ENCODE data around the gene NOP56. TPM values are rescaled to one million over a fixed set of nuclear protein-coding genes. Genes with fewer than 3 reads are reported as not detected.

The NOP56 gene
- total and polyA plus RNA-seq, 2 donors (not counting 3 experiments of a cell fraction or from before 2014, with no cell fraction given) = 151 to 329 TPM

DNA sequence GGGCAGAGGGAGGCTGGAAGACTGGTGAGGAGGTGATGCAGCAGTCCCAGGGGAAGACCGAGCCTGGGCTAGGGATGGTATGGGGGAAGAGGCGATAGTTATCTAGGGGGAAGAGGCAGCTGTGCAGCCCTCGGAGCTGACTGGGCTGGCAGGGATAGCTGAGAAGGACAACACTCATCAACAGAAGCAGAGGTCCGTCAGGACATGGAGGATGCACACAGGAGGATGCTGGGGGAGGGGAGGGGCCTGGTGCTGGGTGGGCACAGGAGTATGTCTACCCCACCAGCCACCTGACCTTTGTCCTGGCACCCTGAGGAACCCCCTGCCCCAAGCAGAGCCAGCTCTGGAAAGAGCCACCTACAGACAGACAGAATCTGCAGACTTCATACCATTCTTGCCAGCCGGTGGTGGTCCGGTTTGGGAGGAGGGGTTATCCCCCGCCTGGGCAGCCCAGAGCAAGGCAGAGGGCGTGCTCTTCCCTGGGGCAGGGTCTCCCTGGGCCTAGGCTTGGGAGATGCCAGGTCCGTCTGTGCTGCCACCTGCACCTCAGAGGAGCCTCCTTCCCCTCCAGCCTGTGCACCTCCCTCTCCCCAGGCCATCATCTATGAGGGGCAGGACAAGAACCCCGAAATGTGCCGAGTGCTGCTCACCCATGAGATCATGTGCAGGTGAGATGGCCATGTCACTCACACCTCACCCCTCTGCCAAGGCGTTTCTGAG lies 55.1 kb downstream of the NOP56 start:
- no peaks in the 10 kb centered on the region for H3K79me2 ChIP-seq (ENCODE audit: control insufficient read depth, insufficient read depth, low read length)
- FAIRE-seq (no peak), DNase-seq (ENCODE audit: low read depth, low spot score) (no peak)
- dilution Hi-C loops (cut with MboI; ENCODE audit: extremely low pct_ligation_motif_present, low sequenced_read_pairs) = no loop called here
- H3K9me1 ChIP-seq (replicated peaks; ENCODE audit: control insufficient read depth, extremely low read depth, insufficient read depth, low read length) = no peaks in the 10 kb centered on the region
- H3K27ac ChIP-seq (ENCODE audit: insufficient read depth, low read depth, low read length) = no peak overlapping the region
- H2AFZ ChIP-seq (ENCODE audit: low read depth, low read length) = no peak overlapping the region
- H4K20me1 ChIP-seq (replicated peaks; ENCODE audit: control insufficient read depth, extremely low read depth, insufficient read depth, low read length) = no peaks in the 10 kb centered on the region
- H3K36me3 ChIP-seq (ENCODE audit: control insufficient read depth in 2 of 2, extremely low read depth in 1 of 2, insufficient read depth in 2 of 2, low read length in 2 of 2) = no peaks in the 10 kb centered on the region
- no peak for TF ChIP-seq FOS (IDR thresholded peaks at IDR 0.05; ENCODE audit: borderline replicate concordance, insufficient read depth, low read length)
- no peak for TF ChIP-seq MYC (IDR thresholded peaks at IDR 0.05; ENCODE audit: low read depth, low read length)
- TF ChIP-seq CTCF (IDR thresholded peaks at IDR 0.05; ENCODE audit: extremely low read depth in 1 of 2, insufficient read depth in 1 of 2, low read depth in 1 of 2, low read length in 2 of 2) = no peak
- TF ChIP-seq POLR2A (IDR thresholded peaks at IDR 0.05; ENCODE audit: low read depth, low read length) = no peak
- TF ChIP-seq POLR2AphosphoS5 (IDR thresholded peaks at IDR 0.05; ENCODE audit: insufficient read depth, low read depth, low read length) = no peak
- TF ChIP-seq JUN (IDR thresholded peaks at IDR 0.05; ENCODE audit: borderline replicate concordance, insufficient read depth, insufficient read length, low read depth) = no peak
- no peak for TF ChIP-seq EZH2 (IDR thresholded peaks at IDR 0.05; ENCODE audit: borderline replicate concordance, low read depth, low read length, severe bottlenecking)
- TF ChIP-seq MAX (IDR thresholded peaks at IDR 0.05; ENCODE audit: insufficient read depth, insufficient read length) = no peak
- no peak for TF ChIP-seq GATA2 (IDR thresholded peaks at IDR 0.05; ENCODE audit: insufficient read depth, insufficient read length, low read depth, low read length)
- ChIA-PET CTCF (interaction anchor here (1.1 kb wide), 1 partner anchor 10 kb away, joined by 3 read pairs; no protein-coding TSS in a partner anchor), POLR2A (interaction anchor here (0.9 kb wide), 1 partner anchor 15 kb away, joined by 3 read pairs; the partner anchor contains the start of gene EBF4)
- intact Hi-C loops (cut with micrococcal nuclease) = no loop called here
- H3K4me2 ChIP-seq (ENCODE audit: insufficient read depth, low read length) = no peak overlapping the region
- H3K4me1 ChIP-seq (ENCODE audit: control insufficient read depth, extremely low read depth, insufficient read depth, low read length) = no peaks in the 10 kb centered on the region
- H3K4me3 ChIP-seq (replicated peaks in 1 of 3; ENCODE audit: insufficient read depth in 1 of 3, low read depth in 1 of 3, low read length in 3 of 3) = no peak overlapping the region
- no peaks in the 10 kb centered on the region for H3K9me3 ChIP-seq (replicated peaks; ENCODE audit: control insufficient read depth, insufficient read depth, low read length)
- BruUV-seq (replicated peaks) = no TSS peak
- H3K9ac ChIP-seq (replicated peaks; ENCODE audit: extremely low read depth, insufficient read depth, low read length) = no peak overlapping the region
- H3K27me3 ChIP-seq (ENCODE audit: control insufficient read depth in 2 of 2, insufficient read depth in 2 of 2, low read length in 2 of 2) = peaks cover 3 to 10% of the 10 kb centered on the region in 2 experiments

MicroRNAs encoded within 50 kb of the gene (microRNA counts, 767-probe panel; counts per million panel counts)
- 723 counts per million, percentile 96 among the panel's probes with 10 or more counts for microRNA hsa-miR-1292

Small RNA genes within 50 kb of the gene (microRNA-seq; reads per million reads assigned to microRNA genes)
- 10.0 reads per million, percentile 25 among the genes with 10 or more reads in this experiment for gene MIR1292 (ENCODE audit: borderline number of aligned reads, borderline replicate concordance)

Small RNA genes within 50 kb of the gene (small RNA-seq; reads per million reads assigned to genes)
- not detected for gene SNORA51 (ENCODE audit: insufficient read depth, insufficient read length, low read depth, low replicate concordance)
- not detected for gene SNORD110 (ENCODE audit: insufficient read depth, insufficient read length, low read depth, low replicate concordance)
- gene SNORD56 (ENCODE audit: insufficient read depth, insufficient read length, low read depth, low replicate concordance) = not detected
- not detected for gene SNORD57 (ENCODE audit: insufficient read depth, insufficient read length, low read depth, low replicate concordance)
- not detected for gene SNORD86 (ENCODE audit: insufficient read depth, insufficient read length, low read depth, low replicate concordance)

Other genes with a start within 250 kb of the NOP56 start
- gene SNRPB, start 181.8 kb upstream of the NOP56 start, total RNA-seq = 296 and 323 TPM in 2 replicates
- gene SNRPB, start 181.8 kb upstream of the NOP56 start, polyA plus RNA-seq = 340 and 357 TPM in 2 replicates
- gene ZNF343, start 143.7 kb upstream of the NOP56 start, total RNA-seq = 7.9 and 9.2 TPM in 2 replicates
- gene ZNF343, start 143.7 kb upstream of the NOP56 start, polyA plus RNA-seq = 4.7 and 5.0 TPM in 2 replicates
- gene TMC2, start 116.1 kb upstream of the NOP56 start, total RNA-seq = not detected in 2 replicates
- gene TMC2, start 116.1 kb upstream of the NOP56 start, polyA plus RNA-seq = not detected in 2 replicates
- 86.9 and 87.9 TPM in 2 replicates for gene IDH3B, start 11.6 kb downstream of the NOP56 start, total RNA-seq
- gene IDH3B, start 11.6 kb downstream of the NOP56 start, polyA plus RNA-seq = 168 and 177 TPM in 2 replicates
- 3.0 and 3.4 TPM in 2 replicates for gene EBF4, start 40.1 kb downstream of the NOP56 start, total RNA-seq
- 2.5 and 2.7 TPM in 2 replicates for gene EBF4, start 40.1 kb downstream of the NOP56 start, polyA plus RNA-seq
- 9.3 and 20.3 TPM in 2 replicates for gene CPXM1, start 148.0 kb downstream of the NOP56 start, total RNA-seq
- gene CPXM1, start 148.0 kb downstream of the NOP56 start, polyA plus RNA-seq = 18.9 and 21.3 TPM in 2 replicates
- gene C20orf141, start 162.4 kb downstream of the NOP56 start, total RNA-seq = not detected in 2 replicates
- not detected in 2 replicates for gene C20orf141, start 162.4 kb downstream of the NOP56 start, polyA plus RNA-seq
- not detected in 2 replicates for gene TMEM239, start 163.7 kb downstream of the NOP56 start, total RNA-seq
- gene TMEM239, start 163.7 kb downstream of the NOP56 start, polyA plus RNA-seq = not detected in 2 replicates
- 18.7 and 20.1 TPM in 2 replicates for gene PCED1A, start 188.0 kb downstream of the NOP56 start, total RNA-seq
- gene PCED1A, start 188.0 kb downstream of the NOP56 start, polyA plus RNA-seq = 32.0 and 37.6 TPM in 2 replicates
- 35.8 and 42.3 TPM in 2 replicates for gene VPS16, start 188.1 kb downstream of the NOP56 start, total RNA-seq
- gene VPS16, start 188.1 kb downstream of the NOP56 start, polyA plus RNA-seq = 37.6 and 37.8 TPM in 2 replicates
- gene PTPRA, start 220.8 kb downstream of the NOP56 start, total RNA-seq = 52.2 and 53.4 TPM in 2 replicates
- gene PTPRA, start 220.8 kb downstream of the NOP56 start, polyA plus RNA-seq = 37.7 and 43.2 TPM in 2 replicates

Measured in endothelial cell of umbilical vein (primary cell).